Measurements from ENCODE around the gene WWTR1.

DNA sequence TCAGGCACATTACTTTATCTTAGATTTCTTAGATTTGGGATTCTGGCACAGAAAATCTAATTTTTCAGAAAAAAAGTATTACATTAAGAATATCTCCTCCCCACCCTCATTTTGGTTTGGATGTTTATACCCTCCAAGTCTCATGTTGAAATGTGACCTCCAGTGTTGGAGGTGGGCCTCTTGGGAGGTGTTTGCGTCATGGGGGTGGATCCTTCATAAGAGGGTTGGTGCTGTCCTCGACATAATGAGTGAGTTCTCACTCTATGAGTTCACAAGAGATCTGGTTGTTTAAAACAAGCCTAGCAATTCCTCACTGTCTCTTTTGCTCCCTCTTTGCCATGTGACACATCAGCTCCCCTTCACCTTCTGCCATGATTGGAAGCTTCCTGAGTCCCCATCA is 45.6 kb upstream of the WWTR1 start:
- TF ChIP-seq, protein P1, sequence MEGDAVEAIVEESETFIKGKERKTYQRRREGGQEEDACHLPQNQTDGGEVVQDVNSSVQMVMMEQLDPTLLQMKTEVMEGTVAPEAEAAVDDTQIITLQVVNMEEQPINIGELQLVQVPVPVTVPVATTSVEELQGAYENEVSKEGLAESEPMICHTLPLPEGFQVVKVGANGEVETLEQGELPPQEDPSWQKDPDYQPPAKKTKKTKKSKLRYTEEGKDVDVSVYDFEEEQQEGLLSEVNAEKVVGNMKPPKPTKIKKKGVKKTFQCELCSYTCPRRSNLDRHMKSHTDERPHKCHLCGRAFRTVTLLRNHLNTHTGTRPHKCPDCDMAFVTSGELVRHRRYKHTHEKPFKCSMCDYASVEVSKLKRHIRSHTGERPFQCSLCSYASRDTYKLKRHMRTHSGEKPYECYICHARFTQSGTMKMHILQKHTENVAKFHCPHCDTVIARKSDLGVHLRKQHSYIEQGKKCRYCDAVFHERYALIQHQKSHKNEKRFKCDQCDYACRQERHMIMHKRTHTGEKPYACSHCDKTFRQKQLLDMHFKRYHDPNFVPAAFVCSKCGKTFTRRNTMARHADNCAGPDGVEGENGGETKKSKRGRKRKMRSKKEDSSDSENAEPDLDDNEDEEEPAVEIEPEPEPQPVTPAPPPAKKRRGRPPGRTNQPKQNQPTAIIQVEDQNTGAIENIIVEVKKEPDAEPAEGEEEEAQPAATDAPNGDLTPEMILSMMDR (IDR thresholded peaks at IDR 0.05): no peak
- TF ChIP-seq TCF7 (CRISPR knock-in tag; IDR thresholded peaks at IDR 0.05; ENCODE audit: low read depth): no peak
- TF ChIP-seq, protein P2, sequence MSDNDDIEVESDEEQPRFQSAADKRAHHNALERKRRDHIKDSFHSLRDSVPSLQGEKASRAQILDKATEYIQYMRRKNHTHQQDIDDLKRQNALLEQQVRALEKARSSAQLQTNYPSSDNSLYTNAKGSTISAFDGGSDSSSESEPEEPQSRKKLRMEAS (CRISPR knock-in tag; IDR thresholded peaks at IDR 0.05): no peak
- no peak for TF ChIP-seq ZBTB21 (CRISPR knock-in tag; IDR thresholded peaks at IDR 0.05; ENCODE audit: borderline replicate concordance)
- no peak for TF ChIP-seq IRF2 (CRISPR knock-in tag; IDR thresholded peaks at IDR 0.05; ENCODE audit: borderline replicate concordance, low read depth)
- TF ChIP-seq, protein P3, sequence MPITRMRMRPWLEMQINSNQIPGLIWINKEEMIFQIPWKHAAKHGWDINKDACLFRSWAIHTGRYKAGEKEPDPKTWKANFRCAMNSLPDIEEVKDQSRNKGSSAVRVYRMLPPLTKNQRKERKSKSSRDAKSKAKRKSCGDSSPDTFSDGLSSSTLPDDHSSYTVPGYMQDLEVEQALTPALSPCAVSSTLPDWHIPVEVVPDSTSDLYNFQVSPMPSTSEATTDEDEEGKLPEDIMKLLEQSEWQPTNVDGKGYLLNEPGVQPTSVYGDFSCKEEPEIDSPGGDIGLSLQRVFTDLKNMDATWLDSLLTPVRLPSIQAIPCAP (CRISPR knock-in tag; IDR thresholded peaks at IDR 0.05): no peak

All from WTC11 (cell line).